GM23338 (cell line): ENCODE data around the gene MCHR2. TPM values are rescaled to one million over a fixed set of nuclear protein-coding genes. Genes with fewer than 3 reads are reported as not detected.

ENCODE experiments used
- ATAC-seq: fragments of 200-7000 bp; cut with Tn5 transposase; 3 replicates; pipeline ENCODE4 v1.9.1; 2020
- DNase-seq: peaks from one replicate; pipeline ENCODE4 v3.0.0-alpha.2; 2015; ENCODE audit warnings: low spot score
- H2AFZ ChIP-seq: fragments of 200-600 bp; sonication (generic); 2 replicates; pipeline ENCODE4 v1.8.0; 2016; ENCODE audit warnings: antibody characterized with exemption, mild to moderate bottlenecking, moderate library complexity
- H3F3A ChIP-seq: fragments of 200-600 bp; sonication (generic); replicated peaks from 2 replicates; pipeline ENCODE4 v1.8.0; 2017; ENCODE audit warnings: antibody characterized with exemption, mixed run types, low read depth
- H3K27ac ChIP-seq: fragments of 200-600 bp; sonication (generic); 2 replicates; pipeline ENCODE4 v1.6.1; 2016; ENCODE audit warnings: low read depth
- H3K27me3 ChIP-seq: fragments of 200-600 bp; sonication (generic); 2 replicates; pipeline ENCODE4 v1.8.0; 2016; ENCODE audit warnings: mild to moderate bottlenecking, mixed run types, moderate library complexity; ENCODE audit not compliant: insufficient read depth
- H3K36me3 ChIP-seq: fragments of 200-600 bp; sonication (generic); 2 replicates; pipeline ENCODE4 v1.8.0; 2016; ENCODE audit warnings: mild to moderate bottlenecking; ENCODE audit not compliant: insufficient read depth
- H3K4me1 ChIP-seq: fragments of 200-600 bp; sonication (generic); 2 replicates; pipeline ENCODE4 v1.8.0; 2016; ENCODE audit warnings: mild to moderate bottlenecking, moderate library complexity; ENCODE audit not compliant: insufficient read depth
- H3K4me2 ChIP-seq: fragments of 200-600 bp; sonication (generic); 2 replicates; pipeline ENCODE4 v1.7.1; 2017; ENCODE audit warnings: mixed run types
- H3K4me3 ChIP-seq: fragments of 200-600 bp; sonication (generic); 2 replicates; pipeline ENCODE4 v1.6.1; 2016; ENCODE audit warnings: mixed run types
- H3K79me2 ChIP-seq: fragments of 200-600 bp; sonication (generic); replicated peaks from 2 replicates; pipeline ENCODE4 v1.8.0; 2017; ENCODE audit warnings: mild to moderate bottlenecking; ENCODE audit not compliant: insufficient read depth
- H3K9me2 ChIP-seq: fragments of 200-600 bp; sonication (generic); 2 replicates; pipeline ENCODE4 v1.8.0; 2017; ENCODE audit not compliant: insufficient read depth
- H4K20me1 ChIP-seq: fragments of 200-600 bp; sonication (generic); replicated peaks from 2 replicates; pipeline ENCODE4 v1.8.0; 2017; ENCODE audit warnings: mild to moderate bottlenecking; ENCODE audit not compliant: insufficient read depth
- H3K27ac Mint-ChIP-seq: 2 replicates; pipeline ENCODE4 v1.8.0; 2020; ENCODE audit warnings: inconsistent platforms, mild to moderate bottlenecking, moderate library complexity, mixed read lengths
- H3K27me3 Mint-ChIP-seq: 3 replicates; pipeline ENCODE4 v1.8.0; 2022; ENCODE audit warnings: low read depth, mild to moderate bottlenecking, moderate library complexity, mixed read lengths, inconsistent platforms; ENCODE audit not compliant: insufficient read depth, poor library complexity
- H3K36me3 Mint-ChIP-seq: 3 replicates; pipeline ENCODE4 v1.8.0; 2021; ENCODE audit warnings: low read depth, mild to moderate bottlenecking, inconsistent platforms, moderate library complexity, mixed read lengths
- H3K4me1 Mint-ChIP-seq: 3 replicates; pipeline ENCODE4 v1.8.0; 2020; ENCODE audit warnings: mild to moderate bottlenecking, inconsistent platforms, mixed read lengths
- H3K4me3 Mint-ChIP-seq: 3 replicates; pipeline ENCODE4 v1.8.0; 2021; ENCODE audit warnings: moderate library complexity, mild to moderate bottlenecking, inconsistent platforms, mixed read lengths
- H3K9me3 Mint-ChIP-seq: 3 replicates; pipeline ENCODE4 v1.8.0; 2020; ENCODE audit warnings: moderate library complexity, mild to moderate bottlenecking, inconsistent platforms, mixed read lengths
- CTCF ChIP-seq, 2 experiments: fragments of 200-600 bp in 1 of 2; sonication (generic) in 1 of 2; conservative IDR thresholded peaks; 2 replicates each; pipeline versions ENCODE4 v1.5.1 to v1.6.1; 2016 to 2017; ENCODE audit warnings: antibody characterized with exemption in 2 of 2, low read depth in 2 of 2, mild to moderate bottlenecking in 2 of 2, moderate library complexity in 1 of 2
- EZH2 ChIP-seq: fragments of 200-600 bp; sonication (generic); IDR thresholded peaks from one replicate; pipeline ENCODE4 v1.8.0; 2017; ENCODE audit warnings: antibody characterized with exemption, mild to moderate bottlenecking, low read depth; ENCODE audit not compliant: unreplicated experiment
- ZNF331 ChIP-seq: fragments of 250-450 bp; sonication (Bioruptor Pico); IDR thresholded peaks from 2 replicates; pipeline ENCODE4 v1.5.0; 2020; ENCODE audit warnings: low read depth, mild to moderate bottlenecking, moderate library complexity
- ZNF462 ChIP-seq: fragments of 250-450 bp; sonication (Bioruptor Pico); IDR thresholded peaks from 2 replicates; pipeline ENCODE4 v1.5.0; 2020; ENCODE audit warnings: mild to moderate bottlenecking, moderate library complexity
- polyA plus RNA-seq: library from polyadenylated mRNA; unstranded; fragments of >200 nt; fragmentation: Nextera tagmentation; extraction: Ambion mirVana; gene quantifications from 2 replicates; pipeline ENCODE4 v1.2.1, GENCODE V29; 2016
- total RNA-seq: library from RNA; depleted of rRNA; stranded (reverse); fragments of >200 nt; shearing (Covaris generic); gene quantifications from 2 replicates; pipeline ENCODE4 v1.2.3, GENCODE V29; 2014

MCHR2 gene
- total and polyA plus RNA-seq, 2 experiments from 2014 or later = not detected

GRCh38 chr6:99912657-99913056, 81.4 kb downstream of the MCHR2 start (continued):
- no peak for TF ChIP-seq ZNF462 (CRISPR knock-in tag)

- H3K4me3 Mint-ChIP-seq = no peak overlapping the region
- no peak overlapping the region for H3K4me2 ChIP-seq
- no peaks in the 10 kb centered on the region for H3K4me1 ChIP-seq
- DNase-seq (peak; percentile 80), ATAC-seq (peak; percentile 87)
- H3K4me3 ChIP-seq = no peak overlapping the region
- no peaks in the 10 kb centered on the region for H3K36me3 ChIP-seq
- no peaks in the 10 kb centered on the region for H3K27me3 ChIP-seq
- no peak overlapping the region for H3K27ac Mint-ChIP-seq
- TF ChIP-seq CTCF (conservative IDR thresholded peaks at IDR 0.05; ENCODE audit: low read depth in 2 of 2) (peak; percentile 78 to 85), EZH2 (no peak), ZNF462 (CRISPR knock-in tag) (no peak), ZNF331 (CRISPR knock-in tag) (no peak)
- H3F3A ChIP-seq = no peaks in the 10 kb centered on the region
- no peaks in the 10 kb centered on the region for H3K9me2 ChIP-seq
- no peaks in the 10 kb centered on the region for H3K27me3 Mint-ChIP-seq
- no peaks in the 10 kb centered on the region for H3K36me3 Mint-ChIP-seq
- H3K9me3 Mint-ChIP-seq = no peaks in the 10 kb centered on the region
- H3K27ac ChIP-seq = no peak overlapping the region
- H2AFZ ChIP-seq = no peak overlapping the region
- no peaks in the 10 kb centered on the region for H3K79me2 ChIP-seq
- H3K4me1 Mint-ChIP-seq = no peaks in the 10 kb centered on the region
- H4K20me1 ChIP-seq = no peaks in the 10 kb centered on the region
Observed at GRCh38 chr6:99905209-99906106, 88.6 kb downstream of the MCHR2 start.
